Stimulated activated naive B cell treated with anti-CD40 and anti-IgM and Interleukin-4, amounts not matched to agents 10 μg/mL and 1 μg/mL and 100 μg/mL, for 72 hours (primary cell): ENCODE results near the gene CTBP2.

Experiments used
- ATAC-seq, 2 donors: fragments of 150-1000 bp; cut with Tn5 transposase; replicated peaks; 2 replicates each; pipeline ENCODE4 v1.10.0; 2021; ENCODE audit warnings: moderate library complexity in 1 of 2
- DNase-seq: peaks from one replicate; pipeline ENCODE4 v3.0.0; 2021
- H3K27ac Mint-ChIP-seq: one replicate; pipeline ENCODE4 v1.8.0; 2022; ENCODE audit warnings: mild to moderate bottlenecking, mixed read lengths
- H3K27me3 Mint-ChIP-seq, 2 donors: one replicate each; pipeline ENCODE4 v1.8.0; 2022; ENCODE audit warnings: mixed read lengths in 2 of 2
- H3K36me3 Mint-ChIP-seq, 2 donors: one replicate each; pipeline ENCODE4 v1.8.0; 2022; ENCODE audit warnings: mixed read lengths in 2 of 2, mild to moderate bottlenecking in 1 of 2
- H3K4me1 Mint-ChIP-seq, 2 donors: one replicate each; pipeline ENCODE4 v1.8.0; 2022; ENCODE audit warnings: mixed read lengths in 2 of 2, mild to moderate bottlenecking in 1 of 2
- H3K4me3 Mint-ChIP-seq, 2 donors: one replicate each; pipeline ENCODE4 v1.8.0; 2022; ENCODE audit warnings: mild to moderate bottlenecking in 2 of 2, mixed read lengths in 2 of 2, moderate library complexity in 1 of 2
- H3K9me3 Mint-ChIP-seq, 2 donors: one replicate each; pipeline ENCODE4 v1.8.0; 2022; ENCODE audit warnings: mixed read lengths in 2 of 2, mild to moderate bottlenecking in 1 of 2

Gene CTBP2

GRCh38 chr10:124963866-124964720, 196.3 kb downstream of the CTBP2 start:
- peaks cover 21 to 25% of the 10 kb centered on the region in 2 donors for H3K36me3 Mint-ChIP-seq
- no peak for ATAC-seq
- no peaks in the 10 kb centered on the region for H3K27me3 Mint-ChIP-seq
- H3K4me3 Mint-ChIP-seq: no peak overlapping the region
- H3K27ac Mint-ChIP-seq: no peak overlapping the region
- H3K9me3 Mint-ChIP-seq: no peaks in the 10 kb centered on the region
- no peak for DNase-seq
- H3K4me1 Mint-ChIP-seq: peaks cover 18 to 26% of the 10 kb centered on the region in 2 donors

- no peaks in the 10 kb centered on the region for H3K9me3 Mint-ChIP-seq
- H3K36me3 Mint-ChIP-seq: peaks cover 11 to 14% of the 10 kb centered on the region in 2 donors
- ATAC-seq (no peak), DNase-seq (no peak)
- no peak overlapping the region for H3K27ac Mint-ChIP-seq
- peaks cover 20 to 40% of the 10 kb centered on the region in 2 donors for H3K4me1 Mint-ChIP-seq
- no peak overlapping the region for H3K4me3 Mint-ChIP-seq
- H3K27me3 Mint-ChIP-seq: no peaks in the 10 kb centered on the region
Measured at GRCh38 chr10:124962421-124962820, 197.9 kb downstream of the CTBP2 start.

- Mint-ChIP-seq H3K4me1 (peaks cover 22 to 45% of the 10 kb centered on the region in 2 donors), H3K27ac (no peak overlapping the region), H3K9me3 (no peaks in the 10 kb centered on the region), H3K36me3 (peaks cover 5 to 9% of the 10 kb centered on the region in 2 donors), H3K27me3 (no peaks in the 10 kb centered on the region), H3K4me3 (no peak overlapping the region)
- no peak for DNase-seq
- no peak for ATAC-seq
Measured at GRCh38 chr10:124961248-124961570, 199.2 kb downstream of the CTBP2 start.

GRCh38 chr10:124959564-124959963, 200.8 kb downstream of the CTBP2 start:
- Mint-ChIP-seq H3K9me3 (no peaks in the 10 kb centered on the region), H3K36me3 (peaks cover 2 to 12% of the 10 kb centered on the region in 2 donors), H3K27ac (no peak overlapping the region), H3K27me3 (no peaks in the 10 kb centered on the region), H3K4me1 (peaks cover 25 to 48% of the 10 kb centered on the region in 2 donors), H3K4me3 (no peak overlapping the region)
- no peak for ATAC-seq
- no peak for DNase-seq

- Mint-ChIP-seq H3K9me3 (no peaks in the 10 kb centered on the region), H3K27me3 (no peaks in the 10 kb centered on the region), H3K27ac (peak overlapping the region; percentile 47), H3K36me3 (peaks cover 4 to 18% of the 10 kb centered on the region in 2 donors), H3K4me3 (no peak overlapping the region), H3K4me1 (peaks cover 28 to 56% of the 10 kb centered on the region in 2 donors)
- ATAC-seq: no peak
- DNase-seq: no peak
Measured at GRCh38 chr10:124957404-124957947, 202.9 kb downstream of the CTBP2 start.

GRCh38 chr10:124956764-124957163, 203.6 kb downstream of the CTBP2 start:
- peaks cover 31 to 61% of the 10 kb centered on the region in 2 donors for H3K4me1 Mint-ChIP-seq
- no peaks in the 10 kb centered on the region for H3K9me3 Mint-ChIP-seq
- H3K27ac Mint-ChIP-seq: peak overlapping the region; percentile 38
- H3K27me3 Mint-ChIP-seq: no peaks in the 10 kb centered on the region
- peaks cover 4 to 22% of the 10 kb centered on the region in 2 donors for H3K36me3 Mint-ChIP-seq
- no peak overlapping the region for H3K4me3 Mint-ChIP-seq
- DNase-seq (no peak), ATAC-seq (no peak)

- ATAC-seq (no peak), DNase-seq (no peak)
- Mint-ChIP-seq H3K4me1 (peaks cover 29 to 54% of the 10 kb centered on the region in 2 donors), H3K27me3 (no peaks in the 10 kb centered on the region), H3K4me3 (no peak overlapping the region), H3K27ac (no peak overlapping the region), H3K36me3 (peaks cover 4 to 22% of the 10 kb centered on the region in 2 donors), H3K9me3 (no peaks in the 10 kb centered on the region)
Measured at GRCh38 chr10:124955868-124956267, 204.5 kb downstream of the CTBP2 start.

GRCh38 chr10:124955243-124955642, 205.1 kb downstream of the CTBP2 start:
- Mint-ChIP-seq H3K36me3 (peaks cover 4 to 22% of the 10 kb centered on the region in 2 donors), H3K4me1 (peaks cover 29 to 54% of the 10 kb centered on the region in 2 donors), H3K4me3 (no peak overlapping the region)

GRCh38 chr10:124953421-124953820, 206.9 kb downstream of the CTBP2 start:
- no peak for ATAC-seq
- no peak for DNase-seq
- H3K27ac Mint-ChIP-seq: no peak overlapping the region
- peaks cover 9 to 22% of the 10 kb centered on the region in 2 donors for H3K36me3 Mint-ChIP-seq
- H3K4me1 Mint-ChIP-seq: peaks cover 22 to 48% of the 10 kb centered on the region in 2 donors
- H3K27me3 Mint-ChIP-seq: no peaks in the 10 kb centered on the region
- no peak overlapping the region for H3K4me3 Mint-ChIP-seq
- no peaks in the 10 kb centered on the region for H3K9me3 Mint-ChIP-seq

More at GRCh38 chr10:124955243-124955642, 205.1 kb downstream of the CTBP2 start:
- DNase-seq (no peak), ATAC-seq (no peak)
- H3K27ac Mint-ChIP-seq: no peak overlapping the region
- H3K9me3 Mint-ChIP-seq: no peaks in the 10 kb centered on the region
- no peaks in the 10 kb centered on the region for H3K27me3 Mint-ChIP-seq

- Mint-ChIP-seq H3K36me3 (peaks cover 15 to 30% of the 10 kb centered on the region in 2 donors), H3K9me3 (no peaks in the 10 kb centered on the region), H3K27me3 (no peaks in the 10 kb centered on the region), H3K4me3 (no peak overlapping the region), H3K4me1 (peaks cover 21 to 41% of the 10 kb centered on the region in 2 donors), H3K27ac (no peak overlapping the region)
- no peak for DNase-seq
- no peak for ATAC-seq
Measured at GRCh38 chr10:124952123-124952522, 208.2 kb downstream of the CTBP2 start.

GRCh38 chr10:124949543-124949942, 210.8 kb downstream of the CTBP2 start:
- no peak for ATAC-seq
- H3K27me3 Mint-ChIP-seq: no peaks in the 10 kb centered on the region
- peaks cover 16 to 39% of the 10 kb centered on the region in 2 donors for H3K4me1 Mint-ChIP-seq
- no peaks in the 10 kb centered on the region for H3K9me3 Mint-ChIP-seq
- H3K4me3 Mint-ChIP-seq: no peak overlapping the region
- peaks cover 17 to 27% of the 10 kb centered on the region in 2 donors for H3K36me3 Mint-ChIP-seq
- no peak for DNase-seq
- H3K27ac Mint-ChIP-seq: no peak overlapping the region

GRCh38 chr10:124946945-124947344, 213.4 kb downstream of the CTBP2 start:
- H3K9me3 Mint-ChIP-seq: no peaks in the 10 kb centered on the region
- H3K27ac Mint-ChIP-seq: no peak overlapping the region
- ATAC-seq: no peak
- no peak for DNase-seq
- no peak overlapping the region for H3K4me3 Mint-ChIP-seq
- H3K27me3 Mint-ChIP-seq: no peaks in the 10 kb centered on the region
- peaks cover 23 to 34% of the 10 kb centered on the region in 2 donors for H3K36me3 Mint-ChIP-seq
- peaks cover 25 to 50% of the 10 kb centered on the region in 2 donors for H3K4me1 Mint-ChIP-seq

GRCh38 chr10:124944982-124945381, 215.4 kb downstream of the CTBP2 start:
- ATAC-seq: no peak
- H3K27me3 Mint-ChIP-seq: no peaks in the 10 kb centered on the region
- H3K9me3 Mint-ChIP-seq: no peaks in the 10 kb centered on the region
- H3K27ac Mint-ChIP-seq: no peak overlapping the region
- H3K4me3 Mint-ChIP-seq: no peak overlapping the region
- H3K36me3 Mint-ChIP-seq: peaks cover 23 to 35% of the 10 kb centered on the region in 2 donors
- DNase-seq: no peak
- peaks cover 28 to 61% of the 10 kb centered on the region in 2 donors for H3K4me1 Mint-ChIP-seq

GRCh38 chr10:124943301-124944092, 216.9 kb downstream of the CTBP2 start:
- no peak for DNase-seq
- Mint-ChIP-seq H3K27ac (no peak overlapping the region), H3K36me3 (peaks cover 18 to 26% of the 10 kb centered on the region in 2 donors), H3K4me1 (peaks cover 27 to 55% of the 10 kb centered on the region in 2 donors), H3K9me3 (no peaks in the 10 kb centered on the region), H3K4me3 (no peak overlapping the region), H3K27me3 (no peaks in the 10 kb centered on the region)
- no peak for ATAC-seq
